ENCODE results near the gene SNX1. TPM values are rescaled to one million over a fixed set of nuclear protein-coding genes. Genes with fewer than 3 reads are reported as not detected.
"Not testable (repeated sequence)": the region's sequence is repeated elsewhere in the genome, so short reads cannot be mapped to it uniquely, and the experiment has no call there.

SNX1 gene
- total and polyA plus RNA-seq, 2 of the 8 experiments (the other 6 are each of a cell fraction or from before 2014, with no cell fraction given) = 27.9 to 59.8 TPM

GRCh38 chr15:64110108-64110701 is 14.4 kb downstream of the SNX1 start:
- H2BK12ac ChIP-seq (ENCODE audit: low read depth, low read length); H3K4me3 ChIP-seq (ENCODE audit: extremely low read depth in 1 of 4, insufficient read depth in 2 of 4, low read depth in 3 of 4, low read length in 4 of 4); H3K14ac ChIP-seq (ENCODE audit: insufficient read length); H3K27ac ChIP-seq (ENCODE audit: low read depth, low read length); H2BK120ac ChIP-seq (replicated peaks; ENCODE audit: low read depth, low read length); H4K20me1 ChIP-seq (replicated peaks in 1 of 2; ENCODE audit: control insufficient read depth in 1 of 2, insufficient read depth in 2 of 2, low read length in 2 of 2); H3K79me1 ChIP-seq (ENCODE audit: low read depth, low read length); H2AFZ ChIP-seq (ENCODE audit: low read length); H4K8ac ChIP-seq (ENCODE audit: extremely low read depth, insufficient read depth, low read length); H2BK15ac ChIP-seq (ENCODE audit: low read length); H3K4me2 ChIP-seq (ENCODE audit: insufficient read depth in 1 of 2, low read depth in 2 of 2, low read length in 2 of 2); H3K4me1 ChIP-seq (replicated peaks in 1 of 4; ENCODE audit: control insufficient read depth in 3 of 4, insufficient read depth in 4 of 4, low read length in 3 of 4); H4K91ac ChIP-seq (replicated peaks; ENCODE audit: insufficient read length, low read length); H3K56ac ChIP-seq (replicated peaks; ENCODE audit: insufficient read length, low read depth, low read length); DNase-seq (ENCODE audit: low read depth in 1 of 2, low spot score in 2 of 2); H2AK5ac ChIP-seq (ENCODE audit: low read depth, low read length); H3K27me3 ChIP-seq (replicated peaks in 1 of 4; ENCODE audit: control insufficient read depth in 3 of 4, extremely low read depth in 1 of 4, insufficient read depth in 3 of 4, low read length in 3 of 4); H4K5ac ChIP-seq (ENCODE audit: insufficient read length, low read depth, low read length); H3K23ac ChIP-seq (ENCODE audit: insufficient read length); H3K36me3 ChIP-seq (ENCODE audit: control insufficient read depth in 2 of 4, insufficient read depth in 4 of 4, low read length in 3 of 4); FAIRE-seq; H3K9me3 ChIP-seq (ENCODE audit: insufficient read depth in 2 of 2, low read depth in 1 of 2, low read length in 1 of 2); H3K4ac ChIP-seq (replicated peaks; ENCODE audit: insufficient read length, low read depth, low read length); H3K23me2 ChIP-seq (ENCODE audit: low read depth, low read length); H2BK20ac ChIP-seq (ENCODE audit: low read length); H2BK5ac ChIP-seq (ENCODE audit: low read depth, low read length); H3K18ac ChIP-seq (ENCODE audit: extremely low read depth, low read length): not testable (repeated sequence)
- Histone ChIP-seq H3K9ac (replicated peaks in 1 of 4; ENCODE audit: extremely low read depth in 1 of 4, low read depth in 3 of 4, low read length in 3 of 4) (peak overlapping the region in 1 of 4 experiments; percentile 61; a peak in 1 of 7 replicates), H3K79me2 (ENCODE audit: control insufficient read depth in 1 of 2, insufficient read depth in 2 of 2, low read length in 2 of 2) (peaks cover 0 to 19% of the 10 kb centered on the region in 2 experiments; a peak in 2 of 4 replicates)
- ChIA-PET CTCF (ENCODE audit: partially characterized antibody) (interaction anchor here (0.9 to 2.7 kb wide), 4 partner anchors 13 to 43 kb away, joined by 3 to 7 read pairs (median 6); no protein-coding TSS in a partner anchor), POLR2A (ENCODE audit: partially characterized antibody) (interaction anchor here (1.2 to 1.6 kb wide), 3 partner anchors 8 to 14 kb away, joined by 3 to 5 read pairs (median 4); partner anchors contain the start of gene SNX1)
- WGBS, 2 experiments (ENCODE audit: extremely low coverage in 1 of 2, insufficient coverage in 1 of 2, insufficient read length in 1 of 2, insufficient replicate concordance in 2 of 2, low coverage in 1 of 2, low lambda C conversion rate in 2 of 2, missing lambda C conversion rate in 1 of 2) = 90% methylated on average over 4 of the region's 4 CpGs; no CpG with 5 or more reads in 1 of the 2 experiments

Measured in H1 (cell line).